ENCODE data around the gene OR51A7.

OR51A7 gene

GRCh38 chr11:4881860-4882500 lies 21.6 kb upstream of the OR51A7 start, which contains the start of gene OR51T1:
OR51T1 (plus strand) TSS chr11:4881900; CDS start chr11:4881900, 0 bp downstream.
- Histone ChIP-seq H3K36me3 (replicated peaks) (no peaks in the 10 kb centered on the region), H3K27ac (peak within 1 kb of the TSS; percentile 54), H3K27me3 (replicated peaks) (no peaks in the 10 kb centered on the region), H3K4me3 (ENCODE audit: low read depth, low read length) (no peak within 1 kb of the TSS)
- peak; percentile 66 for DNase-seq
- TF ChIP-seq, protein P1, sequence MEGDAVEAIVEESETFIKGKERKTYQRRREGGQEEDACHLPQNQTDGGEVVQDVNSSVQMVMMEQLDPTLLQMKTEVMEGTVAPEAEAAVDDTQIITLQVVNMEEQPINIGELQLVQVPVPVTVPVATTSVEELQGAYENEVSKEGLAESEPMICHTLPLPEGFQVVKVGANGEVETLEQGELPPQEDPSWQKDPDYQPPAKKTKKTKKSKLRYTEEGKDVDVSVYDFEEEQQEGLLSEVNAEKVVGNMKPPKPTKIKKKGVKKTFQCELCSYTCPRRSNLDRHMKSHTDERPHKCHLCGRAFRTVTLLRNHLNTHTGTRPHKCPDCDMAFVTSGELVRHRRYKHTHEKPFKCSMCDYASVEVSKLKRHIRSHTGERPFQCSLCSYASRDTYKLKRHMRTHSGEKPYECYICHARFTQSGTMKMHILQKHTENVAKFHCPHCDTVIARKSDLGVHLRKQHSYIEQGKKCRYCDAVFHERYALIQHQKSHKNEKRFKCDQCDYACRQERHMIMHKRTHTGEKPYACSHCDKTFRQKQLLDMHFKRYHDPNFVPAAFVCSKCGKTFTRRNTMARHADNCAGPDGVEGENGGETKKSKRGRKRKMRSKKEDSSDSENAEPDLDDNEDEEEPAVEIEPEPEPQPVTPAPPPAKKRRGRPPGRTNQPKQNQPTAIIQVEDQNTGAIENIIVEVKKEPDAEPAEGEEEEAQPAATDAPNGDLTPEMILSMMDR (IDR thresholded peaks at IDR 0.05; ENCODE audit: low read depth, low read length, missing control alignments): no peak
- in situ Hi-C loops (cut with HindIII; ENCODE audit: low pct_ligation_motif_present, low sequenced_read_pairs): no loop called here

- TF ChIP-seq, protein P1 (IDR thresholded peaks at IDR 0.05; ENCODE audit: low read depth, low read length, missing control alignments): no peak
- no peak for DNase-seq
- Histone ChIP-seq H3K36me3 (replicated peaks) (no peaks in the 10 kb centered on the region), H3K27ac (peak overlapping the region; percentile 54), H3K4me3 (ENCODE audit: low read depth, low read length) (no peak overlapping the region), H3K27me3 (replicated peaks) (no peaks in the 10 kb centered on the region)
- in situ Hi-C loops (cut with HindIII; ENCODE audit: low pct_ligation_motif_present, low sequenced_read_pairs): no loop called here
These were observed 21.0 kb upstream of the OR51A7 start for GRCh38 chr11:4882543-4882942.

- Histone ChIP-seq H3K27ac (no peak overlapping the region), H3K4me3 (ENCODE audit: low read depth, low read length) (no peak overlapping the region), H3K27me3 (replicated peaks) (no peaks in the 10 kb centered on the region), H3K36me3 (replicated peaks) (no peaks in the 10 kb centered on the region)
- TF ChIP-seq, protein P1 (IDR thresholded peaks at IDR 0.05; ENCODE audit: low read depth, low read length, missing control alignments): no peak
- DNase-seq: no peak
- in situ Hi-C loops (cut with HindIII; ENCODE audit: low pct_ligation_motif_present, low sequenced_read_pairs): no loop called here
These were observed 19.2 kb upstream of the OR51A7 start for GRCh38 chr11:4884361-4884760.

DNA sequence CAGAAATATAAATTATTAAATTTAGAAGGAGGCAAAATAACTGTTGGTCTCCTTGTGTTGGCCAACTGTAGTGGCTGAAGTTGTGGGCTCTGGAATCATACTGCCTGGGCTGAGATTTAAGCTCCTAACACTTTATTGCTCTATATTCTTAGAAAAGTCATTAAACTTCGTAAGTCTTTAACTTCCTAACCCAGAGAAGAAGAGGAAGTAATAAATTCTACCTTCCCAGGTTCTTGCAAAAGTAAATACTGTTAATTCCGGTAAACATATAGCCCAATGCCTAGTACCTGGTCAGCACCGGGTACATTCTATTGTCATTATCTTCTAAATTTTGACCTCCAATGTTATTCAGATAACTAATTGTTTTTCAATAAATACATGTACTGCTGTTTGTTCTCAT lies 17.4 kb upstream of the OR51A7 start:
- H3K27me3 ChIP-seq (replicated peaks): no peaks in the 10 kb centered on the region
- no peak overlapping the region for H3K27ac ChIP-seq
- in situ Hi-C loops (cut with HindIII; ENCODE audit: low pct_ligation_motif_present, low sequenced_read_pairs): no loop called here
- H3K4me3 ChIP-seq (ENCODE audit: low read depth, low read length): no peak overlapping the region
- H3K36me3 ChIP-seq (replicated peaks): no peaks in the 10 kb centered on the region
- TF ChIP-seq, protein P1 (IDR thresholded peaks at IDR 0.05; ENCODE audit: low read depth, low read length, missing control alignments): no peak
- DNase-seq: no peak

GRCh38 chr11:4887591-4887990 lies 16.0 kb upstream of the OR51A7 start:
- TF ChIP-seq, protein P1 (IDR thresholded peaks at IDR 0.05; ENCODE audit: low read depth, low read length, missing control alignments): no peak

GRCh38 chr11:4890279-4890678 lies 13.3 kb upstream of the OR51A7 start:
- H3K27me3 ChIP-seq (replicated peaks): no peaks in the 10 kb centered on the region
- H3K27ac ChIP-seq: no peak overlapping the region
- in situ Hi-C loops (cut with HindIII; ENCODE audit: low pct_ligation_motif_present, low sequenced_read_pairs): no loop called here
- H3K36me3 ChIP-seq (replicated peaks): no peaks in the 10 kb centered on the region
- TF ChIP-seq, protein P1 (IDR thresholded peaks at IDR 0.05; ENCODE audit: low read depth, low read length, missing control alignments): no peak
- peak; percentile 20 for DNase-seq
- H3K4me3 ChIP-seq (ENCODE audit: low read depth, low read length): no peak overlapping the region

More at GRCh38 chr11:4887591-4887990, 16.0 kb upstream of the OR51A7 start:
- no peak overlapping the region for H3K4me3 ChIP-seq (ENCODE audit: low read depth, low read length)
- no peaks in the 10 kb centered on the region for H3K27me3 ChIP-seq (replicated peaks)
- in situ Hi-C loops (cut with HindIII; ENCODE audit: low pct_ligation_motif_present, low sequenced_read_pairs): no loop called here
- DNase-seq: no peak
- no peaks in the 10 kb centered on the region for H3K36me3 ChIP-seq (replicated peaks)
- H3K27ac ChIP-seq: no peak overlapping the region
